HepG2 (cell line): ENCODE data around the gene ANKRD11.

ENCODE experiments used
- GPN1 ChIP-seq: sonication (generic); formaldehyde crosslinking; IDR thresholded peaks from 2 replicates; pipeline ENCODE4 v1.5.1; 2020; ENCODE audit warnings: missing genetic modification reagents, borderline replicate concordance
- POLR2A ChIP-seq, 2 experiments: IDR thresholded peaks; 2 replicates each; pipeline ENCODE4 v1.6.1; 2011; ENCODE audit warnings: low read depth in 2 of 2, low read length in 2 of 2, mild to moderate bottlenecking in 1 of 2, moderate library complexity in 1 of 2; ENCODE audit not compliant: insufficient read depth in 1 of 2
- SUZ12 ChIP-seq: fragments of 150-350 bp; IDR thresholded peaks from 2 replicates; pipeline ENCODE4 v1.6.1; 2014; ENCODE audit warnings: low read depth, low read length
- ZBTB49 ChIP-seq: sonication (generic); formaldehyde crosslinking; IDR thresholded peaks from 2 replicates; pipeline ENCODE4 v1.4.0; 2020; ENCODE audit warnings: missing genetic modification reagents, borderline replicate concordance
- ZNF670 ChIP-seq: sonication (generic); formaldehyde crosslinking; IDR thresholded peaks from 2 replicates; pipeline ENCODE4 v1.8.0; 2022; ENCODE audit warnings: mild to moderate bottlenecking, missing genetic modification reagents, borderline replicate concordance

GRCh38 chr16:89300976-89301360, 189.4 kb downstream of the ANKRD11 start:
- TF ChIP-seq ZBTB49 (CRISPR knock-in tag) (no peak), ZNF670 (CRISPR knock-in tag) (no peak), SUZ12 (no peak), GPN1 (CRISPR knock-in tag) (no peak), POLR2A (IDR thresholded peaks at IDR 0.05; ENCODE audit: insufficient read depth in 1 of 2, low read depth in 2 of 2, low read length in 2 of 2) (no peak)
